Suppressor macrophage treated with lipopolysaccharide for 1 hour (primary cell): Measurements from ENCODE around the gene DLG1.

ENCODE experiments used
- DNase-seq, 3 donors: peaks; one replicate each; pipeline ENCODE4 v3.0.0-alpha.2; 2020 to 2022

DLG1 gene

DNA sequence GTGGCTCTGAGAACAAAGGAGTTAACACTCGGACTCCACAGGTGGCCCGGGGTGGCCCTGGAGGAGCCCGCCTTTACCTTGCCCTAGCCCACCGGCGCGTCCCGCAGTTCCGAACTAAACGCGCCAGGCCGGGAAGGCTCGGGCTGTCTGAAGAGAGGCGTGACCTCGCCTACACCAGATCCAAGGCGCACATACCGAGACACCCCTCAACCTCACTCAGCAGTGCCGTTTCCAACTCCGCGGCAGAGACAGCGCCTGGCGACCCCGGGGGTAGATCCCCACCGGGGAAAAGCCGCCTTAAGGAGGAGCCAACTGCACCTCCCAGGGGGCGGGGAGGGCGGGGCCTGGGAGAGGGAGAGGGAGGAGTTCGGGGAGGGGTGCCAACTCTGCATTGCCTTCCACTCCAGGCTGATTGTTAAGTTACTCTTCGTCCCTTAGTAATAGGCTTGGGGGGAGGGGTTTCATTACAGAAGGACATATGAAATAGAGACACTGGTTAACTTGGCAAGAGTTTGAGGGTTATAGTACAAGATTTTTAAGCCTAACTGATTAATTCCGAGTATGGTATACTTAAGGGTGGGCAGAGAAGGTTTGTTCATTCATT lies at the start of gene DLG1:
TSS of gene DLG1 (minus strand) at position 272 of the 604 bp plus-strand sequence. CDS start 1,408 bp downstream, outside the sequence.
- DNase-seq, result peak; percentile 81 to 94 (median 90)

DNA sequence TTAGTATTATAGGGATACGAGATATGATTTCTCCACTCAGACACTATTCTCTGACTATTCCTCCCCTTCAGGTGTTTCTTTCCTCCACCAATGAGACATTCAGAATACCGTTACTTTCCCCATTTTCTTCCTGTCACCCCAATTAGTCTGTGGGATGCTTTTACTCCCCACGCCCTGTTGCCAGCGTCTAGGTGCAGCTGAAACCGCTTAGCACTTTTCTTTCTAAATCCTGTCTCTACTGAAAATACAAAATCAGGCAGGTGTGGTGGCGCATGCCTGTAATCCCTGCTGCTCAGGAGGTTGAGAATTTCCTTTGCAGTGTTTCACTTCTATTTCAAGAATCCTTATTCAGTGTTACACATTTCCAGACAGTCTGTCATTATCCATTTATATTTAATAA lies 49.6 kb upstream of the DLG1 start:
- DNase-seq, result no peak

DNA sequence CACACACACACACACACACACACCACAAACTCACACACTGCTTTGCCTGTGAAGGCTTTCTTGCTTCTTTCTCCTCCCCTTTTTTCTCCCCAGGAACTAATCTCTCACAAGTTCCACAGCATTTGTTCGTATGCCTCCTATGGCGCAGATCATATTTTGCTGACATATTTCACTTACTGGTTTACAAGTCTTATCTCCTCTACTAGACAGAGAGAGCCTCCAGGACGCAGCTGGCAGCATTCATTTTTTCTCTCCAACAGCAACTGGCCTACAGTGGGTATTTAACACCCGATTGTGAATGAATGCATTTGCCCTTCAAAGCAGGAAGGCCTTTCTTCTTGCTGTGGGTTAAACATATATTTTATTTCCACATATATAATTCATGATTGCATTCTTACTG lies 47.0 kb upstream of the DLG1 start:
- no peak for DNase-seq

DNA sequence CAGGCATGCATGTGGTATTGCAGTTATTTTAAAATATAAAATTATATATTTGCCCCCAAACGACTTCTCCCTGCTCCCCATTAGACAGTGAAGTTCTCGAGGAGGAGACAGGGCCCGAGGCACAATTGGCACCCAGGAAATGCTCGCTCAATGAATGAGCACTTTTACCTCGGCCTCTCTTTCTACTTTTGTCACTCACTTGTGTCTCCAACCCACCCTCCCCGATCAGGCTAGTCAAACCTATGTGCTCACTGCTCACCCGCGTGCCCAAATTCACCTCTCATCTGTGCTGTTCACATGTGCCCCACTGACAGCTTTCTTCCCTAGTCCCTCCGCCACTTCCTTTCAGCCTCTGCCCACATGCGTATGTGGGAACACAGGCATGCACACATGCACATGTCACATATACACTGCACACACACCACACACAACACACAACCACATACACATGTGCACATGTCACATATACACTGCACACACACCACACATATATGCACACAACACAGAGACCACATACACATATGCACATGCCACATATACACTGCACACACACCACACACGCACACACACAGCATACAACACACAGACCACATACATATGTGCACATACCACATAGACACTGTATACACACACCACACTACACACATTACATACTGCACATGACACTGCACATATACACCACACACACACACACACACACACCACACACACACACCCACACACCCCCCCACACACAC lies 46.3 kb upstream of the DLG1 start:
- no peak for DNase-seq

DNA sequence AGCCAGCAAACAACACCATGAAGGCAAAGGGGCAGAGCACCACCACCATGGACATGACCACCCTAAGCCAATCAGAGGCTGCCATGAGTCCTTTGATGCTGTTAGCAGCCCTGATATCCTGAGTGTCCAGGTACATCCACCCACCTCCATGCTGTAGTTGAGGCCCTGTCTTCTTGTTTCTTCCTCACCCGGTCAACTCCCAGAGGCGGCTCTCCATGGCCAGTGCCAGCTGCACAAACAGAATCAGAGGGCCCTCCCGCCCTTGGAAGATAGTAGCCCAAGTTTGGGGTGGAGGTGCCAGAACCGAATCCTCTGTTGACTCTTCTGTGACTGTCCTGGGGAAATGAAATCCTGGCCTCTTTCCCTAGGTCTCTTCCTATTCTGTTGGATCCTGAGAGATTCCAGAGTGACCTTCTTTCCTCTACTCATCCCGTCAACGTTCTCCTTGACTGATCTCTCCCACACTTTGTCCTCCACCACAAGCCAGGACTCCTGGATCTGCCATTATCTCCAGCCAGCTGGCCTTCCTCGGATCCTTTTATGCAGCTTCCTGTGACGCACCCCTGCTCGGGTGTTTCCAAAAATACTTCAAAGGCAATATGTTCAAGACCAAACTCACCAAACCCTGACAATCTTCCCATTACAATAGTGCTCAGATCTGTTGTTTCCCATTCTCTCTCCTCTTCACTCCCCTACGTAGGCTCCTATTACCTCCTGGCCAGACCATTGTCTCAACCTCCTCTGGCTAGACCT lies 45.4 kb upstream of the DLG1 start:
- DNase-seq, result no peak

DNA sequence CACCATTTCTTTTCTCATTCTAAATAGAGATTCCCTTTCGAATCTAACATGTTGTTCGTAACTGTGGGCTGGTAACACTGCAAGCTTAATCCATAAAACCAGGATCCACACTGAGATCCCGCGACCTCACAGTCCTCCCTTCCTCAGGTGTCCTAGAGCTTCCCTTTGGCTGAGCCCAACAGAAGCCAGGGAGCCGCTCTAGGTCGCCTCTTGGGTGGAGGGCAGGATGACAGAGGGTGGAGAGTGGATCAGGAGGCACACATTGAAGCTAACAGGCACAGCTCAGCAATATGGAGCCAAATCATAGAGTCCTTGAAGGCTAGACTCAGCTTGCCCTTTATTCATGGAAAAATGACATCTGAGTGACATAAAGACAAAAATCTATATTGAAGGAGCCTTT lies 44.7 kb upstream of the DLG1 start:
- no peak for DNase-seq

DNA sequence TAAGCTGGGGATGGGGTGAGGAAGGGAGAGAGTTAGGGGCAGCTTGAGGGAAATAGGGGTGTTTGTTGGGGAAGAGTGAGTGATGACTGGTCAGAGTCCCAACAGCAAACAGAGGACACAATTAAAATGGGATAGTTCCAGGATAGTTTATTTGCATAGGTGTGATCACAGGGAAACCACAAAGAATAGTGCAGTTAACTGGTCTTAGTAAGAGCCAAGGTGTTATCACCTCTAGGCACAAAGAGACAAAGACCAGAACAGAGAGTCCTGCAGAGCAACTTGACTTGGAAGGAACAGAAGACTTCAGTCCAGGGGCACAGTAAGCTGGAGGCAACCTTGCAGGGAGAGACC lies 42.1 kb upstream of the DLG1 start:
- no peak for DNase-seq

DNA sequence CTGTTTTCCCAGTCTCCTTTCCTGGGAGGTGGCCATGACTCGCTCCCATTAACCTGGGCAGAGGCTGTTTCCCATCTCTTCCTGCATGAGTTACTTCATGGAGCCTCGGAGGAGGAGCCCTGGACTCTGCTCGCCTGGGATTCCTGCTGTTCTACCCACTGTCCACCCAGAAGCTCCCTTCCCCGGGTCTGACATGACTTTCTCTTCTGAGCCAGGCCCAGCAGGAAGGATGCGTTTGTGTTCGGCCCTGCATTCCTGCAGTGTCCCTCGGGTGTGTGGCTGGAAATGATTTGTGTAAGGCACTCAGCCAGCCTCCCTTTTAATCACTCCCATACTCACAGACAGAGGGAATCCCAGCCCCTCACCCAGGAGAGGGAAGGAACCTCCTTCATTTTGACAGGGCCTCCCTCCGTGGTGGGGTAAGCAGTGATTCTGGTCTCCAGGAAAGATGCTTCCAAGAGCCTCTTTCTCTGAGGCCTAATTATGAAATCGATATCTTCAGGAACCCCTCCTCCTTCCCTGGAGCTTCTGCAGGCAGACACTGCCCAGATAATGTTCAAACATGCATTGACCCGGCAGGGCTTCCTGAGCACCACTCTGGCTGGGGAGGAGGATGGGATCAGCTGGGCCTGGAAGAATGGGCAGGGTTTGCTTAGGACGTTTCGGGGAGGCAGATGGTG lies 41.6 kb upstream of the DLG1 start:
- no peak for DNase-seq

DNA sequence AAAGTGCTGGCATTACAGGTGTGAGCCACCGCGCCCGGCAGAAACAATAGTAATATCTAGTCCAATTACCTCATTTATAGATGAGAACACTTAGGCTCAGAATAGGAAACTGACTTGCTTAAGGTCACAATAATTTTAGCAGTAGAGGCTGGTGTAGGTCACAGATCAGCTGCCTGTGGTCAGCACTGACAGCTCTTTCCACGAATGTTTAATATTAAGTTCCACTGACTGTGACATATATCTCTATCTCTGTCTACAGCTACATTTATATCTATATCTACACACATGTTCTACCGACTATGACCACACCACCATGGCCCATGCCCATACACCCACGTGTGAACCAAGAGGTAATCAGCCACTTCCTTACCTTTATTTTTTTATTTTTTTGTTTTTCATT lies 40.2 kb upstream of the DLG1 start:
- DNase-seq, result no peak

DNA sequence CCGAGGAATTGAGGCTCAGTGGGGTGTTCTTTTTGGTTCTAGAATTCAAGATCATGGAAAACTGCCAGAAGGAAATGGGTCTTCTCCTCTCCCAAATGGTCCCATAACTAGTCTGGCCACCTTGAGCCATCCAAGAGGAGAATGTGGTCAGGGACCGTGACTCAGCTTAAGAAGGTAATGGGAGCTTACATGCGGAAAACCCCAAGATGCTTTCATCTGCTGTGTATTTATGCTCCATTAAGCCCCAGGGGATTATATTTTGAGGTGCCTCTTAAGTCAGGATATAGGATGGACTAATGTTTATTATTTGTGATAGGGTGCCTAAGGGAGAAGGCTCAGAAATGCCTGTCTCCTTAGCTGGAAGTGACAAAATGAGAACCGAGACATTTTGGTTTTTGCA lies 39.2 kb upstream of the DLG1 start:
- DNase-seq, result no peak

DNA sequence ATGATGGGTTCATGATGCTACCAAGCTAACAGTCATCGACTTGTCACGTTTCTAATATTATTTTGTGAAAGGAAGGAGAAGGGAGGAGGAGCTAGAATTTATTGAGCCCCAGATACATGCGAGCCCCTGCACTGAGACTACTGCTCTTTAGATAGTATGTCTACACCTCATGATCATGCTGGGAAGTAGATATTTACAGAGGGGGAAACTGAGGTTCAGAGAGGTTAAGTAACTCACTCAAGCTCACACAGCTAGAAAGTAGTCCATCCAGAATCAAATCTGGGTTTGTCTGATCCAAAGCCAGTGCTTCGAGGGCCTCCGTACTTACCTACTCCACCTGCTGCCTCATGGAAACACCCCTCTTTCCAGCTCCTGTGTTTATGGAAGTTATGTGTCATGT lies 38.8 kb upstream of the DLG1 start:
- no peak for DNase-seq

DNA sequence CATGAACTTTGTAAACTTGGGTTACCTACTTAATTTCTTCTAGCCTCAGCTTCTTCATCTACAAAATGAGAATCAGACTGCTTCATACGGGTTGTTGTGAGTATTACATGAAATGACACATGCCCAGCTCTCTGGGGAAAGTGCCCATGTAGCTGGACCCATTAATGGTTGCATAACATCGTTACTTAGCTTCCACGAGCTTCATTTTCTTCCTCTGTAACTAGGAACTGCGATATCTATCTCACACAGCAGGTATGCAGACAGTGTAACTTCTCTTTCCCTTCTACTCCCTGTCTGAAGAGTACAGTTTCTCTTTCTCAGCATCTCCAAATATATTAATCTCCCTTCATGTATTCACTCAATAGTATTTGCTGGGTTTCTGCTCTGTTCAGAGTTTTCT lies 37.9 kb upstream of the DLG1 start:
- DNase-seq, result no peak

DNA sequence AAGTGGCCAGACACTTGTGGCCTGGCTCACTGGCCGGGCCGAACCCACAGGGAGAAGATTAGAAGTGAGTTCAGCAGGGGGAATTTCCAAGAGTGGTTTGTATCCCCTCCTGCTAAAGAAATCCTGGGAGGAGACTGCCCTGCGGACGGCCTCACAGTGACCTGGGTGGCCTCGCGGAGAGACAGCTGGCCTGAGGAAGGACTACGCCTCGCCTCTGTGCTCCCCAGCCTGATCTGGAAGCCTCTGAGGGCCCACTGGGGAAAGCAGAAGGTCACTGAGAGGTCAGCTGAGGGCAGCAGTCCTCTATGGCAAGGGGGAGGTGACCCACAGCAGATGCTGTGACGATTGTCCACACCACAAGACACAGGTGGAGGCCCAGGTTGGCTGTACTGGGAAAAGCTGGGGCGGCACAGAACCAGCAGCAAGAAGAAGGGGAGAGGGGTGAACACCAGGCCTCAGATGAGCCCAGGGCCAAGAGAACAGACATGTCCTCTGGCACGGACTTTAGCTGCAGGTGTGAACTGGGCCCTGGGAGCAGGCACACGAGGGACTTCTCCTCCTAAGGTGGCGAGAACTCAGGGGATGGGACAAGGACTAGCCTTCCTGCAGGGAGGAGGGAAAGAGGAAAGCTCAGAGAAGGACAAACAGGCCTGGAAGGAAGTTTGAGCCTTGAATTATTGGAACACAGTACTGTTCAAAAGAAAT lies 37.2 kb upstream of the DLG1 start:
- DNase-seq, result peak in 1 of 3 donors; percentile 6

DNA sequence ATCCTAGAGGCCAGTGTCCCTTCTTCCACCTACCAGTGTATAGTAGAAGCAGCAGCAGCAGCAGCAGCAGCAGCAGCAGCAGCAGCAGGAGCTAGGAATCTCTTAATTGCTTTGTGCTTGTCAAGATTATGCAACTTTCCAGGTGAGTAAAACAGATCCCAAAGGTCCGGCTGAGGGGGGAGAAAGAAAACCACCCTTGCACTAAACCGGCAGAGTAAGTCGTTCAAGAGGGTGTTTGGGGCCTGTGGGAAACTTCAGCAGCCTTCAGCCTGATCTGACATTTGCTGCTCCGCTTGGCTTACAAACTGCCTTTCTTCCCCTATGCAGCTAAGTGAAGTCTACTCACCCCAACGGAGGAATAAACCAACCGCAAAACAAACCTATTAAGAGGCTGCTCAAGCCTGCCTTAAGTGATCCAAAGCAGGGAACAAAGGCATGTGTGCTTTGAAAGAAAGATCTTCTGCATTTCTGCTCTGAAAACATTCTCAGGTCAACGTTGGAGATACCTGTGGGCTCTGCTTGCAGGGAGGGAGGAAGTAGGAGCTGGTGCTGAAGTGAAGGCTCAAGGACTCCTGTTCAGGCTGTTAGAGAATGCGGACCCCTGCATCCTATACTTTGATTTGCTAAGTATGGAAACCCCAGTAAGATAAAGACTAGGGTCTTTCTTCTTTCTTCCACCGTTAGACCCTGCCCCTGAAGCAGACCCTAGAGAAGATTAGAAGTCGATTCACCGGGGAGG lies 35.7 kb upstream of the DLG1 start:
- no peak for DNase-seq

DNA sequence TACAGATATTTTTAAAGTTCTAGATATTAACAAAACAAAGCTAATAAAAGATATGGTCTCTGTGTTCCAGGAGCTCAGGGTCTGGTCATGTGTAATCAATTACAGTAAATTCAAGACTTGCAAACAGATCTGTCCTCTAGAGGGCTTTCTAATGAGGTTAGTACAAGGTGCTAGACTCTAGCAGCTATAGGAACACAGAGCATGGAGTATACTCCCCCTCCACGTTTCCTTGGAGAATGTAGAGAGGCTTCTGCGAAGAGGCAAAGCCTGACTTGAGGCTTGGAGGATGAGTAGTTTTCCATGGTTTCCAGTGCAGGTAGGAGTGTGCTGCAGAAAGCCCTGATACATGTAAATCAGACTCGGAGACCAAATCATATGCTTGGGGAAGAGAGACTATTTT lies 32.7 kb upstream of the DLG1 start:
- DNase-seq, result no peak

DNA sequence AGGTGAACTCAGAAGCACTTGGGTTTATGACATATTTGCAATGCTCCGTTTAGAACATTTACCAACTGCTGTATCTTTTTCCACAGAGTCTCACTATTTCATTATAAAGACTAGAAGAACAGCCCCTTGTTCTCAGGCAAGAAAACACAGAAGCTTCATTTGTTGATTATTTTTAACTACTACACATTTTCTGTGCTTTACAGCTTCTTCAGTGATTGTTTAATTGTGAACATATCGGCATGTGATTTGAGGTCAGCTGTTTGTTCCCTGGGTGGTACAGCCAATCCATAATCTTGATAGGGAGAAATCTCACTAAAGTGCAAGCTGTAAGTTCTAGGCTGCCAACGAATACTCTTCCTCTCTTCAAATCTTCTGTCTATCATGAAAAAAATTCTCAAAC lies 31.0 kb upstream of the DLG1 start:
- DNase-seq, result no peak

DNA sequence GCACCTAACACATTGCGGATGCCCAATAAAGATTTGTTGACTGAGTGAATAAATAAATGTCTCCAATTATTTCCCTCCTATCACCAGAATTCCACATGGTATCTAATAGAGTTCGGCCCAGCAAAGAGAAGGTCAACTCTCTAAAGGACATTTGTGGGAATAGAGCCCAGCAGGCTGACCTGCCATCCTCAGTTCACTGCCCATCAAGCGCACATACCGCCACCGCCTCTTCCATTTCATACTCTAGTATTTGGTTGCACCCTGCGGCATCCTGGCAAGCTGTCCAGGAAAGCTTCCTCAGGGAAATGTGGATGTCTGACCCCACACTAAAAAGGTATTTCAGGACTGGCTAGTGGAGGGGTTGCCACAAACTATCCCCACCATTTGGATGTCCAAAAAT lies 29.8 kb upstream of the DLG1 start:
- no peak for DNase-seq

DNA sequence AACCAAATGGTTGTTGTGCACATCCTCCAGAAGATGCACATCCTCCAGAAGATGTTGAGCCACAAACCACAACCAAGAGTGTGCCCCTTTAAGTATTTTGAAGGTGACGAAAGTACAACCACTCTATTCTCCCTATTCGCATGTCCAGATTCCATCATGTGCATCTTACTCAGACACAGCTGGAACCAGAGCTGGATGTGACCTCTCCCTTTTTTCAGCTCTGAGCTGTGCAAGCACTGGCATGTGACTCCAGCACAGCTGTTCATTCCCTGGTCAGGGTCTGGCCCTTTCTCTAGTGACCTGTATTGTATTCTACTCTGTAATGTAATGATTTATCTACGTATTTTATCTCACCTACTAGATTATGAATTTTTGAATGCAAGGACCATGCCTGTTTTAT lies 29.3 kb upstream of the DLG1 start:
- DNase-seq, result peak in 2 of 3 donors; percentile 20 to 21

DNA sequence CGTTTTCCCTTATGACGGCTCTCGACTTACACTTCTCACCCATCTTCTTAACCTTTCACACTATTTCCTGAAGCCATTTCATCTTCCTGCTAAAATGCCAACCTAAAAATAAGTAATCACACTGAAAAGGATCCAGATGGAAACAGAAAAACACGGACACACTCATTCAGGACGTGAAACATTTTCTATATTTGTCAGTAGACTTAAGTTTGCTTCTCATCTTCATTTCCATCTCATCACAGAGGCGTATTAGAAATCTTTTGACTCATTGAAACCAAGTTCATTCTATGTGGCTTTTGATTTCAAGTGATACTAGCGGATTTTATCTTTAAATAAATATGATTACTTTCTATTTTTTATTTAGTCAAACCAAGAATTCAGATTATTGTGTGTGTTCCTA lies 27.4 kb upstream of the DLG1 start:
- no peak for DNase-seq

DNA sequence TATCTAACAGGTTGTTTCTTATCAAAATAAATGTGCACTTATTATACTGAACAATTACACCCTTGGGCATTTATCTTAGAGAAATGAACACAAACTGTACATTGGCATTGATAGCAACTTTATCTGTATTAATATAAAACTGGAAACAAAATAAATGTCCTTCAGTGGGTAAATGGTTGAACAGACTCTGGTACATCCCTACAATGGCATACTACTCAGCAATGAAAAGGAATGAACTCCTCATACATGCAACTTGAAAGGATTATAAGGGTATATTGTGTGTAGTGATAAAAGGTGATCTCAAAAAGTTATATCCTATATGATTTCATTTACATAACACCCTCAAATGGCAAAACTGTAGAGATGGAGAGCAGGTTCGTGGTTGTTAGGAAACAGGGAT lies 23.7 kb upstream of the DLG1 start:
- peak in 1 of 3 donors; percentile 7 for DNase-seq

DNA sequence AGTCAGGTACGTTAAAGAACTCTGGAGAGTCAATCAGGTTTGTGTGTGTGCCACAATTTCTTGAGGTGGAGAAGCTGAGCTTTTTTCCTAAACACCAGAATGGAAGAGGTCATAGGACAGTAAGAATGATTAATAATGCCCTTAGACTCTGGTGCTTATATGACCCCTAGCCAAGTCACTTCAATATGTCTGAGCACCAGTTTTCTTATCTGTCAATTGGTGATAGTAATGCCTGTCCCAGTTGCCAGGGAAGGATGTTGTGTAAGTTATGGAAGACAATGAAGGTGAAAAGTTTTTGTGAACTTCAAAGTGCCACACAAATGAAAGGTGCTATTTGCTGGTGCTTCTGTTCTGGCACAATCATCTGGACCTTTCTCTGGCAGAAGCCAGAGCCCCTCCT lies 22.2 kb upstream of the DLG1 start:
- no peak for DNase-seq

DNA sequence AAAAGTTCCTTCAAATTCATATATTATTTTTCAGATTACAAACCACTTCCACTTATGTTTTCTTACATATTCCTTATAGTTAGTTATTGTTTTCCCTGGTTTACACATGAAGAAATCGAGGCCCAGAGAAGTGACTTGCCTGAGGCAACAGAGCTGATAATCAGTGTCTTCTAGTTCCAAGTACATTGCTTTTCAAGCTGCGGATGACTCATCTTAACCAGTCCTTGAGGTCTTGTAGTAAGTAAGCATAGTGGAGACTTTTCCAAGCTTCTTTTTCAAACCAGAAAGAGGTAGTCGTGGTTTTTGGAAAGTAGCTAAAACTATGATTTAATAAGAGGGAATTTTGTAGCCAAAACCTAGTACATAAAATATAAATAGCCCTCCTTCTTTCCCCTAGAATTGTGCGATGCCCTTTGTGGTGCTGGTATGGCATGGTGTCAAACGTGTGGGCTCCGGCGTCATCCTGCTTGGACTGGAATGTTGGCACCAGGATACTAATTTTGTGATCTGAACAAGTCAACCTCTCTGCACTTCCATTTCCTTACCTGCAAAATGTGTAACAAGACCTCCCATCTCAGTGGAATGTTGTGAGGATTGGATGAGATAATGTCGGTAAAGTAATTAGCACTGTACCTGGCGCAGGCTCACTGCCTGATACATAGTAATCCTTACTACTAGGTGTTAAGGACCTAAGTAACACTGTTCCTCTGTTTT lies 19.0 kb upstream of the DLG1 start:
- peak; percentile 39 to 59 (median 57) for DNase-seq
